Prostate gland (tissue), 2 donors: ENCODE data around the gene PAN2. TPM values are rescaled to one million over a fixed set of nuclear protein-coding genes. Genes with fewer than 3 reads are reported as not detected.
"Not testable (repeated sequence)": the region's sequence is repeated elsewhere in the genome, so short reads cannot be mapped to it uniquely, and the experiment has no call there.

Source experiments
- DNase-seq: peaks from one replicate; pipeline ENCODE4 v3.0.0-alpha.2; 2019; ENCODE audit warnings: low spot score
- H3K27ac ChIP-seq, 2 donors: fragments of 200-600 bp; sonication (generic); 2 replicates each; pipeline ENCODE4 v1.5.1; 2017 to 2019
- H3K27me3 ChIP-seq: fragments of 200-600 bp; sonication (generic); replicated peaks from 2 replicates; pipeline ENCODE4 v1.5.1; 2019; ENCODE audit not compliant: insufficient read depth
- H3K36me3 ChIP-seq, 2 donors: fragments of 200-600 bp; sonication (generic); 1 replicate in 1 of 2; 2 replicates in 1 of 2; pipeline versions ENCODE4 v1.5.1 to v1.8.1; 2017 to 2019
- H3K4me1 ChIP-seq: fragments of 200-600 bp; sonication (generic); replicated peaks from 2 replicates; pipeline ENCODE4 v1.5.1; 2019
- H3K4me3 ChIP-seq, 2 donors: fragments of 200-600 bp; sonication (generic); 2 replicates each; pipeline ENCODE4 v1.5.1; 2017 to 2019
- H3K9me3 ChIP-seq: fragments of 200-600 bp; sonication (generic); 2 replicates; pipeline ENCODE4 v1.5.1; 2017
- POLR2A ChIP-seq: fragments of 450-650 bp; IDR thresholded peaks from one replicate; pipeline ENCODE4 v1.6.1; 2016; ENCODE audit warnings: antibody characterized with exemption, mild to moderate bottlenecking
- POLR2AphosphoS5 ChIP-seq: sonication (generic); formaldehyde crosslinking; IDR thresholded peaks from one replicate; pipeline ENCODE4 v1.6.1; 2017; ENCODE audit warnings: antibody characterized with exemption
- WGBS: methylation state at CpG from one replicate; pipeline ENCODE4 v1.1.5; 2018; 5-methylcytosine and 5-hydroxymethylcytosine counted together
- intact Hi-C: fragments of 100-400 bp; cut with DNase I; formaldehyde crosslinking; loops from one replicate; pipeline ENCODE4 v1.14.2; 2022
- total RNA-seq, 2 donors: library from RNA; depleted of rRNA; stranded (reverse); fragments of >200 nt; gene quantifications; one replicate each; pipeline ENCODE4 v1.1.0, GENCODE V29; 2016
- TF ChIP-seq, protein P1 (sequence below), 4 experiments: fragments of 200-600 bp in 2 of 4; fragments of 450-650 bp in 2 of 4; sonication (generic) in 2 of 4; IDR thresholded peaks; 1 replicate in 3 of 4; 2 replicates in 1 of 4; pipeline ENCODE4 v1.5.1; 2016 to 2019; ENCODE audit warnings: antibody characterized with exemption in 4 of 4, mild to moderate bottlenecking in 2 of 4, moderate library complexity in 2 of 4

PAN2 gene
- total RNA-seq, 2 donors from 2014 or later = 31.8 to 60.8 TPM

DNA sequence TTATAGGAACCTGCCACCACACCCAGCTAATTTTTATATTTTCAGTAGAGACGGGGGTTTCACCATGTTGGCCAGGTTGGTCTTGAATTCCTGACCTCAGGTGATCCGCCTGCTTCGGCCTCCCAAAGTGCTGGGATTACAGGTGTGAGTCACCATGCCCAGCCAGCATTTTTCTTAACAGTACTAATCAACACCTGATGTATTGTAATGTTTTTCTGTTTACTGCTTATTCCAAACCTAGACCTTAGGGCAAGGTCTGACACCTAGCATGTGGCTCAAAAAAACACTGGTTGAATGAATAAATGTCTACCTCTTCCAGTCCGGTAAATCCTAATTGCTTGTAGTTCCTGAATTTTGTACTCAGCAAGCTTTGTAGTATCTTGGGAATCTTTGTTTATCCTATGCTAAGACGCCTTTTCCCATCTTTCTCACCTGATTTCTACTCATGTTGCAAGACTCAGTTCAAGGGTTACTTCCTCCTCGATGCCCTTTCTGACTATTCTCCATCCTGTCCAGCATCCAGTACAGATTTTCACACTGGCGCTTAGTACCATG lies 2.8 kb downstream of the PAN2 start:
- no peak for TF ChIP-seq POLR2AphosphoS5
- TF ChIP-seq POLR2A = no peak
- TF ChIP-seq, protein P1, sequence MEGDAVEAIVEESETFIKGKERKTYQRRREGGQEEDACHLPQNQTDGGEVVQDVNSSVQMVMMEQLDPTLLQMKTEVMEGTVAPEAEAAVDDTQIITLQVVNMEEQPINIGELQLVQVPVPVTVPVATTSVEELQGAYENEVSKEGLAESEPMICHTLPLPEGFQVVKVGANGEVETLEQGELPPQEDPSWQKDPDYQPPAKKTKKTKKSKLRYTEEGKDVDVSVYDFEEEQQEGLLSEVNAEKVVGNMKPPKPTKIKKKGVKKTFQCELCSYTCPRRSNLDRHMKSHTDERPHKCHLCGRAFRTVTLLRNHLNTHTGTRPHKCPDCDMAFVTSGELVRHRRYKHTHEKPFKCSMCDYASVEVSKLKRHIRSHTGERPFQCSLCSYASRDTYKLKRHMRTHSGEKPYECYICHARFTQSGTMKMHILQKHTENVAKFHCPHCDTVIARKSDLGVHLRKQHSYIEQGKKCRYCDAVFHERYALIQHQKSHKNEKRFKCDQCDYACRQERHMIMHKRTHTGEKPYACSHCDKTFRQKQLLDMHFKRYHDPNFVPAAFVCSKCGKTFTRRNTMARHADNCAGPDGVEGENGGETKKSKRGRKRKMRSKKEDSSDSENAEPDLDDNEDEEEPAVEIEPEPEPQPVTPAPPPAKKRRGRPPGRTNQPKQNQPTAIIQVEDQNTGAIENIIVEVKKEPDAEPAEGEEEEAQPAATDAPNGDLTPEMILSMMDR (IDR thresholded peaks at IDR 0.05) = no peak
- H3K4me3 ChIP-seq = no peak overlapping the region
- H3K27me3 ChIP-seq = no peaks in the 10 kb centered on the region
- no peaks in the 10 kb centered on the region for H3K36me3 ChIP-seq
- no peak overlapping the region for H3K27ac ChIP-seq
- 97% methylated on average over 7 of the region's 7 CpGs for WGBS
- no peaks in the 10 kb centered on the region for H3K4me1 ChIP-seq
- intact Hi-C loops = no loop called here
- no peaks in the 10 kb centered on the region for H3K9me3 ChIP-seq
- DNase-seq = no peak

DNA sequence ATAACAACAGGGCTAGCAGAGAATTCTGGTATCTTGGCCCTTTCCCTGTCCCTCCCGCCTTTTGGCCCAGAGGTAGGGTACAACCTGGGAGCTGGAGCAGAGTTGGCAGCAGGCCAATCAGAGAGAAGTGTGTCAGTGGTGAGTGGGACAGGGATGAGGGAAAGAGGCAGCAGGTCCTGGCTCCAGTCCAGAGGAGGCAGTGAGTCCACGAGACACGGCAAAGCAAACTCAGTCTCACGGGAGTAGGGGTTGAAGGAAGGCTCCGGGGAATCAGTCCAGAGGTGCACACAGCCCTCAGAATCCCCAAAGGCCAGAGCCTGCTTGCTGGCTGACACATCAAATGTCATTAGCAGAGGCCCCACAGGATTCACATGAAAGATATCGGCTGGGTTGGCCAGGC lies 7.3 kb downstream of the PAN2 start:
- WGBS = 85% methylated on average over 6 of the region's 6 CpGs
- no peaks in the 10 kb centered on the region for H3K4me1 ChIP-seq
- H3K4me3 ChIP-seq = no peak overlapping the region
- intact Hi-C loops = no loop called here
- H3K27ac ChIP-seq = no peak overlapping the region
- TF ChIP-seq, protein P1 (IDR thresholded peaks at IDR 0.05) = no peak
- TF ChIP-seq POLR2AphosphoS5 (no peak), POLR2A (no peak)
- H3K36me3 ChIP-seq = peaks cover 12 to 21% of the 10 kb centered on the region in 2 donors
- no peaks in the 10 kb centered on the region for H3K27me3 ChIP-seq
- no peaks in the 10 kb centered on the region for H3K9me3 ChIP-seq
- DNase-seq = no peak

DNA sequence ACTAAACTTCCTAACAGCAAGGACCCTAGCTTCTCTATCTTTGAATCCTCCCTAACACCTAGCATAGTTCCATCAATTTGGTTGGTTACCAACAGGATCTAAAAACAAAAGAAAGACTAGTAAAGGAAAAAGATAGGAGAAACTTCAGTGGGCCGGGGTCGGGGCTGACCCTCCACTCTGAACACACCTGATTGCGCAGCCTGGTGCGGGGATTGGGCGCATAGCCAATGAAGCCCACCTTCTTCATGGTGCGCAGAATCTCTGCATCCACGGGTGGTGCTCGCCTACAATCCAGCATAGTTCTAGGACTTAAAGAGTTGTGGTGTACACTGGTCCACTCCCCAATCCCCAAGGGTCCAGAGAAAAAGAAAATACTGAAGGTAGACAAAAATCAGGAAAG lies 7.7 kb downstream of the PAN2 start:
- no peak overlapping the region for H3K4me3 ChIP-seq
- H3K27ac ChIP-seq = no peak overlapping the region
- 94% methylated on average over 8 of the region's 8 CpGs for WGBS
- no peaks in the 10 kb centered on the region for H3K9me3 ChIP-seq
- no peak for DNase-seq
- peaks cover 12 to 21% of the 10 kb centered on the region in 2 donors for H3K36me3 ChIP-seq
- H3K27me3 ChIP-seq = no peaks in the 10 kb centered on the region
- H3K4me1 ChIP-seq = no peaks in the 10 kb centered on the region
- intact Hi-C loops = no loop called here
- TF ChIP-seq POLR2A = no peak
- TF ChIP-seq, protein P1 (IDR thresholded peaks at IDR 0.05) = no peak
- TF ChIP-seq POLR2AphosphoS5 = no peak

DNA sequence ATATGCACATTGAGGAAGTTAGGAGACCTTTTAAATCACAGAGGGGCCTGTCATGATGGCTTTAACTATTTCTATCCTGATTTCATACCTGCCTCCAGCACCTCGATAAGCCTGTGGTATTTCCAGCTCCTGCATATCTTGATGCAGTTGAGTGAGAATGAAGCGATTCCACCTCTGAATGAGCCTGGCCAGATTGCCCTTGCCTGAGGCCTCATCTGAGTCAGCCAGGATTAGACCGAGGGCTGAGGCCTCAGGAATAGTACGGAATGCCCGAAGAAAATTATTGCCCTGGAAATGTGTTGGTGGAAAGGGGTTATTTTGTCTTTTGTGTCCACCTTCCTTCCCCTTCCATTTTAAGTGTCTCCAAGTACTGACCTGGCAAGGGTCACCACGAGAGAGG lies 9.6 kb downstream of the PAN2 start:
- no peak for TF ChIP-seq POLR2AphosphoS5
- TF ChIP-seq, protein P1 (IDR thresholded peaks at IDR 0.05) = no peak
- TF ChIP-seq POLR2A = no peak
- H3K4me1 ChIP-seq = no peaks in the 10 kb centered on the region
- H3K27ac ChIP-seq = no peak overlapping the region
- H3K36me3 ChIP-seq = peaks cover 12 to 26% of the 10 kb centered on the region in 2 donors
- WGBS = 93% methylated on average over 6 of the region's 6 CpGs
- H3K4me3 ChIP-seq = no peak overlapping the region
- H3K27me3 ChIP-seq = no peaks in the 10 kb centered on the region
- no peak for DNase-seq
- no peaks in the 10 kb centered on the region for H3K9me3 ChIP-seq
- intact Hi-C loops = no loop called here

DNA sequence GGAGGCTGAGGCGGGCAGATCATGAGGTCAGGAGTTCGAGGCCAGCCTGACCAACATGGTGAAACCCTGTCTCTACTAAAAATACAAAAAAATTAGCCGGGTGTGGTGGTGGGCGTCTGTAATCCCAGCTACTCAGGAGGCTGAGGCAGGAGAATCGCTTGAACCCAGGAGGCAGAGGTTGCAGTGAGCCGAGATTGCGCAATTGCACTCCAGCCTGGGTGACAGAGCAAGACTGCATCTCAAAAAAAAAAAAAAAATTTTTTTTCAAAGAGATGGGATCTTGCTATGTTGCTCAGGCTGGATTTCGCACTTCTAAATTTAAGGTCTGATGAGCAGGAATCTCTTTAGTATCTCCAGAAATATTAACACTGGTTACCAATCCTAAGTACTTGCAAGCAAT lies 12.2 kb downstream of the PAN2 start:
- not testable (repeated sequence) for H3K4me3 ChIP-seq
- H3K36me3 ChIP-seq = peaks cover 12 to 26% of the 10 kb centered on the region in 2 donors
- WGBS = 93% methylated on average over 8 of the region's 8 CpGs

More for the DNA sequence above, 12.2 kb downstream of the PAN2 start:
- DNase-seq, H3K27me3 ChIP-seq, H3K27ac ChIP-seq, H3K9me3 ChIP-seq, intact Hi-C loops, H3K4me1 ChIP-seq: not testable (repeated sequence)
